ENCODE data around the gene SH3BGRL3. TPM values are rescaled to one million over a fixed set of nuclear protein-coding genes. Genes with fewer than 3 reads are reported as not detected.

Gene SH3BGRL3
- total RNA-seq, 1 experiment from 2014 or later: 193 TPM

- Histone ChIP-seq H3K4me1 (ENCODE audit: control insufficient read depth, insufficient read depth, low read length) (no peaks in the 10 kb centered on the region), H3K27ac (ENCODE audit: low read length) (no peak overlapping the region), H3K9me3 (ENCODE audit: control insufficient read depth, insufficient read depth, low read depth, low read length) (peaks cover 7% of the 10 kb centered on the region; the same call in 1 of the 2 replicates), H3K27me3 (ENCODE audit: control insufficient read depth, insufficient read depth, low read length) (no peaks in the 10 kb centered on the region), H3K36me3 (ENCODE audit: control insufficient read depth, insufficient read depth, low read length) (peaks cover 24% of the 10 kb centered on the region; the same call in 1 of the 2 replicates), H3K4me3 (ENCODE audit: low read depth in 2 of 2, low read length in 2 of 2) (no peak overlapping the region)
- CTCF ChIA-PET: interaction anchor here (0.6 kb wide), 1 partner anchor 148 kb away, joined by 6 read pairs; no protein-coding TSS in a partner anchor
- POLR2A ChIA-PET: no interaction called here
- ATAC-seq (no peak), DNase-seq (ENCODE audit: low read depth, low spot score) (no peak)
- in situ Hi-C loops (cut with HindIII; ENCODE audit: low pct_unique_long_range_greater_than_20kb, low sequenced_read_pairs) (no loop called here), intact Hi-C loops (cut with micrococcal nuclease; ENCODE audit: unreplicated experiment) (no loop called here)
- no peak for TF ChIP-seq TCF7L2 (IDR thresholded peaks at IDR 0.05; ENCODE audit: low read depth, low read length)
- no peak for TF ChIP-seq REST (IDR thresholded peaks at IDR 0.05; ENCODE audit: insufficient read depth in 1 of 2, low read depth in 2 of 2, low read length in 1 of 2)
- TF ChIP-seq SIN3A (IDR thresholded peaks at IDR 0.05; ENCODE audit: borderline replicate concordance, insufficient read depth, low read depth, low read length): no peak
- TF ChIP-seq CTCF (IDR thresholded peaks at IDR 0.05): no peak
- TF ChIP-seq POLR2AphosphoS5 (IDR thresholded peaks at IDR 0.05; ENCODE audit: low read depth, low read length): no peak
- BruUV-seq (replicated peaks): no TSS peak
Measured at GRCh38 chr1:26269198-26269550, 10.7 kb upstream of the SH3BGRL3 start.

- no peaks in the 10 kb centered on the region for H3K27me3 ChIP-seq (ENCODE audit: control insufficient read depth, insufficient read depth, low read length)
- ATAC-seq: no peak
- peaks cover 41% of the 10 kb centered on the region for H3K4me1 ChIP-seq (ENCODE audit: control insufficient read depth, insufficient read depth, low read length)
- intact Hi-C loops (cut with micrococcal nuclease; ENCODE audit: unreplicated experiment): no loop called here
- BruUV-seq (replicated peaks): no TSS peak
- no peak for DNase-seq (ENCODE audit: low read depth, low spot score)
- TF ChIP-seq REST (IDR thresholded peaks at IDR 0.05; ENCODE audit: insufficient read depth in 1 of 2, low read depth in 2 of 2, low read length in 1 of 2) (no peak), POLR2AphosphoS5 (IDR thresholded peaks at IDR 0.05; ENCODE audit: low read depth, low read length) (no peak), SIN3A (IDR thresholded peaks at IDR 0.05; ENCODE audit: borderline replicate concordance, insufficient read depth, low read depth, low read length) (no peak), TCF7L2 (IDR thresholded peaks at IDR 0.05; ENCODE audit: low read depth, low read length) (no peak), CTCF (IDR thresholded peaks at IDR 0.05) (no peak)
- no peaks in the 10 kb centered on the region for H3K9me3 ChIP-seq (ENCODE audit: control insufficient read depth, insufficient read depth, low read depth, low read length)
- ChIA-PET POLR2A (no interaction called here), CTCF (interaction anchor here (0.7 kb wide), 2 partner anchors 22 to 43 kb away, joined by 3 to 5 read pairs; no protein-coding TSS in a partner anchor)
- in situ Hi-C loops (cut with HindIII; ENCODE audit: low pct_unique_long_range_greater_than_20kb, low sequenced_read_pairs): no loop called here
- peaks cover 19% of the 10 kb centered on the region for H3K36me3 ChIP-seq (ENCODE audit: control insufficient read depth, insufficient read depth, low read length)
- H3K4me3 ChIP-seq (ENCODE audit: low read depth in 2 of 2, low read length in 2 of 2): no peak overlapping the region
- H3K27ac ChIP-seq (ENCODE audit: low read length): no peak overlapping the region; the same call in 1 of the 2 replicates
Measured at GRCh38 chr1:26274801-26275425, 5.0 kb upstream of the SH3BGRL3 start.
